Gastrocnemius medialis (tissue), 4 donors: Measurements from ENCODE around the gene POU2AF1. TPM values are rescaled to one million over a fixed set of nuclear protein-coding genes. Genes with fewer than 3 reads are reported as not detected.

Experiments
- ATAC-seq, 2 donors: fragments of 150-250 bp; one replicate each; pipeline ENCODE4 v1.9.1; 2016
- DNase-seq, 2 donors: peaks; one replicate each; pipeline ENCODE4 v3.0.0-alpha.2; 2019
- H3K27ac ChIP-seq, 4 donors: fragments of 200-600 bp; sonication (generic); 1 replicate in 1 of 4; 2 replicates in 3 of 4; pipeline ENCODE4 v1.5.1; 2016 to 2018; ENCODE audit warnings: mild to moderate bottlenecking in 2 of 4, moderate library complexity in 1 of 4
- H3K27me3 ChIP-seq, 3 donors: fragments of 200-600 bp; sonication (generic) in 2 of 3; 1 replicate in 1 of 3; 2 replicates in 2 of 3; pipeline versions ENCODE4 v1.5.1 to v1.6.0; 2016 to 2019; ENCODE audit warnings: mild to moderate bottlenecking in 1 of 3, moderate library complexity in 1 of 3
- H3K36me3 ChIP-seq, 2 donors: fragments of 200-600 bp; sonication (generic) in 1 of 2; one replicate each; pipeline ENCODE4 v1.5.1; 2017 to 2018
- H3K4me1 ChIP-seq, 2 donors: fragments of 200-600 bp; sonication (generic) in 1 of 2; one replicate each; pipeline ENCODE4 v1.5.1; 2016 to 2017; ENCODE audit warnings: mild to moderate bottlenecking in 2 of 2
- H3K4me3 ChIP-seq, 4 donors: fragments of 200-600 bp; sonication (generic) in 3 of 4; 1 replicate in 1 of 4; 2 replicates in 3 of 4; pipeline ENCODE4 v1.5.1; 2016 to 2019; ENCODE audit warnings: mild to moderate bottlenecking in 2 of 4
- H3K9me3 ChIP-seq, 3 donors: fragments of 200-600 bp; sonication (generic) in 2 of 3; 1 replicate in 1 of 3; 2 replicates in 2 of 3; pipeline ENCODE4 v1.5.1; 2016 to 2019
- CTCF ChIP-seq, 5 experiments: fragments of 450-650 bp in 3 of 5; fragments of 200-600 bp in 2 of 5; sonication (generic) in 2 of 5; IDR thresholded peaks in 4 of 5; conservative IDR thresholded peaks in 1 of 5; 1 replicate in 4 of 5; 2 replicates in 1 of 5; pipeline ENCODE4 v1.5.1; 2016 to 2019; ENCODE audit warnings: antibody characterized with exemption in 5 of 5, mild to moderate bottlenecking in 3 of 5, moderate library complexity in 3 of 5
- POLR2A ChIP-seq, 2 donors: fragments of 450-650 bp; IDR thresholded peaks; one replicate each; pipeline ENCODE4 v1.6.1; 2017; ENCODE audit warnings: antibody characterized with exemption in 2 of 2, mild to moderate bottlenecking in 2 of 2, moderate library complexity in 2 of 2
- in situ Hi-C, 4 donors: fragments of 200-750 bp; cut with MboI; loops; one replicate each; pipeline versions ENCODE4 v1.15.0 to v1.8.0; 2017; ENCODE audit warnings: low sequenced_read_pairs in 4 of 4
- intact Hi-C: fragments of 100-400 bp; cut with DNase I; formaldehyde crosslinking; loops from one replicate; pipeline ENCODE4 v1.15.1; 2023; ENCODE audit warnings: low total_unique reads
- total RNA-seq, 4 donors: library from RNA; depleted of rRNA; stranded (reverse); fragments of >200 nt; gene quantifications; one replicate each; pipeline versions ENCODE4 v1.1.0 to v1.2.3, GENCODE V29; 2016

Gene POU2AF1
- total RNA-seq, 4 donors from 2014 or later = 0.29 to 0.78 TPM; not detected in 2

GRCh38 chr11:111412293-111412692, 33.2 kb upstream of the POU2AF1 start:
- ATAC-seq = no peak
- intact Hi-C loops = no loop called here
- Histone ChIP-seq H3K27me3 (no peaks in the 10 kb centered on the region), H3K4me3 (no peak overlapping the region), H3K9me3 (no peaks in the 10 kb centered on the region), H3K36me3 (no peaks in the 10 kb centered on the region), H3K27ac (no peak overlapping the region), H3K4me1 (peaks cover 5 to 13% of the 10 kb centered on the region in 2 donors)
- in situ Hi-C loops = no loop called here
- no peak for TF ChIP-seq POLR2A (IDR thresholded peaks at IDR 0.05)
- TF ChIP-seq CTCF (IDR thresholded peaks at IDR 0.05 in 4 of 5, conservative IDR thresholded peaks at IDR 0.05 in 1 of 5) = no peak
- no peak for DNase-seq

GRCh38 chr11:111411456-111411855, 32.4 kb upstream of the POU2AF1 start:
- Histone ChIP-seq H3K4me3 (no peak overlapping the region), H3K36me3 (no peaks in the 10 kb centered on the region), H3K9me3 (no peaks in the 10 kb centered on the region), H3K27me3 (no peaks in the 10 kb centered on the region), H3K27ac (no peak overlapping the region), H3K4me1 (peaks cover 0 to 7% of the 10 kb centered on the region in 2 donors)
- TF ChIP-seq POLR2A (IDR thresholded peaks at IDR 0.05) (no peak), CTCF (IDR thresholded peaks at IDR 0.05 in 4 of 5, conservative IDR thresholded peaks at IDR 0.05 in 1 of 5) (no peak)
- intact Hi-C loops (no loop called here), in situ Hi-C loops (no loop called here)
- ATAC-seq = no peak
- no peak for DNase-seq

GRCh38 chr11:111410951-111411350, 31.9 kb upstream of the POU2AF1 start:
- Histone ChIP-seq H3K4me3 (no peak overlapping the region), H3K27ac (no peak overlapping the region), H3K27me3 (no peaks in the 10 kb centered on the region), H3K4me1 (peaks cover 0 to 7% of the 10 kb centered on the region in 2 donors), H3K9me3 (no peaks in the 10 kb centered on the region), H3K36me3 (no peaks in the 10 kb centered on the region)
- in situ Hi-C loops (no loop called here), intact Hi-C loops (no loop called here)
- ATAC-seq = no peak
- TF ChIP-seq POLR2A (IDR thresholded peaks at IDR 0.05) (no peak), CTCF (IDR thresholded peaks at IDR 0.05 in 4 of 5, conservative IDR thresholded peaks at IDR 0.05 in 1 of 5) (no peak)
- no peak for DNase-seq

GRCh38 chr11:111409915-111410314, 30.8 kb upstream of the POU2AF1 start:
- in situ Hi-C loops = no loop called here

More at GRCh38 chr11:111409915-111410314, 30.8 kb upstream of the POU2AF1 start:
- TF ChIP-seq POLR2A (IDR thresholded peaks at IDR 0.05) (no peak), CTCF (IDR thresholded peaks at IDR 0.05 in 4 of 5, conservative IDR thresholded peaks at IDR 0.05 in 1 of 5) (no peak)
- Histone ChIP-seq H3K27ac (no peak overlapping the region), H3K4me3 (no peak overlapping the region), H3K4me1 (peaks cover 0 to 7% of the 10 kb centered on the region in 2 donors), H3K9me3 (no peaks in the 10 kb centered on the region), H3K27me3 (no peaks in the 10 kb centered on the region), H3K36me3 (no peaks in the 10 kb centered on the region)
- ATAC-seq (no peak), DNase-seq (no peak)
- intact Hi-C loops = no loop called here
